Activated CD4-positive, alpha-beta T cell treated with anti-CD3 and anti-CD28 coated beads, Interleukin-2, amount 50 U/mL, for 16 hours (primary cell): ENCODE data around the gene NEBL.
"Not testable (repeated sequence)": the region's sequence is repeated elsewhere in the genome, so short reads cannot be mapped to it uniquely, and the experiment has no call there.

ENCODE experiments used
- DNase-seq: peaks from one replicate; pipeline ENCODE4 v3.0.0-alpha.2; 2020

Gene NEBL

GRCh38 chr10:20897146-20897825 is at the start of gene NEBL:
Gene NEBL, minus strand, starts transcription at chr10:20897311. Its CDS starts 106 bp downstream, at chr10:20897205.
- no peak for DNase-seq

DNA sequence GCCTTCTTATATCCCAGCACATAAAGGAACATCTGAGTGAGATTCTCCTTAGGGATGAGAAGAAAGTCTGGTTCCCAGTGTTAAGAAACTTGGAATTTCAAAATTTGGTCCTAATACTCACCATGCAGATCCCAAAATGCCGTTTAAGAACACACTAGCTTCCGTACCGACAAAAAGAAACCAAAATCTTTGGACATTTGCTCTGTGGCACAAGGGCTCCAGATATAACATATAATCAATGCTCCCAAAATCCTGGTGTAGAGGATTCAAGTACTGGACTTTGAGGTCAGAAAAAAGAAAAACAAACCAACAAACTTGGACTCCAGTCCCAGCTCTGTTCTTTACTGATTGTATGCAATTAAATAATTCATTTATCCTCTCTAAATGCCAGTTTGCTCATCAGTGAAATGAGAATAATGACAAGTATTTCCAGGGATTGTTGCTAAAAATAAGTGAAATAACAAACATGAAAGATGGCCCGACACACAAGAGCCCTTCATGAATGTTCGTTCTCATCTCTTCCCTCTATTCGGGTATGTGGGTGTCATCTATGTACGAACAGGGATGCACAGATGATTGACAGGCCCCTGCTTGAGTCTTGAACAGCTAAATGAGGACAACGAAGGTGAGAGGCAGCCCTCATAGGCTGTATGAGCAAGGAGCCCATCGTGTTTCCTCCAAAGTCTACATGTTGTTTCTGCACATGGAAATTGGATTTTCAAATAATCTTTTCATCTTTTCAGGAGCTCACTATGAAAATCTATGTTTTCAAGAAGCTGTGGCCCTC is 48.6 kb upstream of the NEBL start:
- no peak for DNase-seq

GRCh38 chr10:20944789-20945502 is 47.8 kb upstream of the NEBL start:
- no peak for DNase-seq

DNA sequence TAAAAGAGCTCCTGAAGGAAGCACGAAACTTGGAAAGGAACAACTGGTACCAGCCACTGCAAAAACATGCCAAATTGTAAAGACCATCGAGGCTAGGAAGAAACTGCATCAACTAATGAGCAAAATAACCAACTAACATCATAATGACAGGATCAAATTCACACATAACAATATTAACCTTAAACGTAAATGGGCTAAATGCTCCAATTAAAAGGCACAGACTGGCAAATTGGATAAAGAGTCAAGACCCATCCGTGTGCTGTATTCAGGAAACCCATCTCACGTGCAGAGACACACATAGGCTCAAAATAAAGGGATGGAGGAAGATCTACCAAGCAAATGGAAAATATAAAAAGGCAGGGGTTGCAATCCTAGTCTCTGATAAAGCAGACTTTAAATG is 42.3 kb upstream of the NEBL start:
- not testable (repeated sequence) for DNase-seq

- no peak for DNase-seq
These were observed 39.3 kb upstream of the NEBL start for GRCh38 chr10:20936396-20936795.

DNA sequence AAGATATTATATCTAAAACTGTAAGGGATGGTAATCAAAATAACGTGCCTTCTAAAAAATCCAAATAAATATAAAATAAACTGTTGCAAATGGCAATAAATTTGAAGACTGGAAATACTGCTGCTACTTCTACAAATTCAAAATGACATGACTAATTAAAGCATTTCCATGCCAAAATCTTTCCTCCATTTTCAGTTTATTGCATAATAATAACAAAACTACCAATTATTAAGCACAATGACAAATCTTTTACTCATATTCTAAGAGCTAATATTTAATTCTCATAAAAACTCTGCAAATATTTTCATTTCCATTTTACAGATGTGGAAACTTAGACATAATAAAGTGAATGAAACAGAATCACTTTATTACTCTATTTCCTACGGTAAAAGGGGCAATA is 38.8 kb upstream of the NEBL start:
- DNase-seq, result no peak

DNA sequence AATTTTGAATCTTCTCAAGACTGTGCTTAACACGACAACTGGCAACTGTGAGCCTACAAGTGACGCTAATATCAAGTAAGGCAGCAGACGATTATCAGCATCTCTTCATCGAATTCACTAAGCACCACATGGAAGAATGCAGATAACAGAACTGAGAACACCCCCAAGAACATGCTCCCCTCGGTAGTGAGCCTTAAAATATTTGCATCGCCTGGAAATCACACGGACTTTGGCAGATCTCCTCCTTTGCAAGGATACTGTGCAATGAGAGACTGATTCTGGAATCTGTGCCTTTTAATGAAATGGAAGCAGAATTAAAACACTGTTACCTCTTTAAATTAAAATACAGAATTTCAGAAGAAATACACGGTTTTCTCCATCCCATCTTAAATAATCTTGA is 38.2 kb upstream of the NEBL start:
- DNase-seq, result no peak

DNA sequence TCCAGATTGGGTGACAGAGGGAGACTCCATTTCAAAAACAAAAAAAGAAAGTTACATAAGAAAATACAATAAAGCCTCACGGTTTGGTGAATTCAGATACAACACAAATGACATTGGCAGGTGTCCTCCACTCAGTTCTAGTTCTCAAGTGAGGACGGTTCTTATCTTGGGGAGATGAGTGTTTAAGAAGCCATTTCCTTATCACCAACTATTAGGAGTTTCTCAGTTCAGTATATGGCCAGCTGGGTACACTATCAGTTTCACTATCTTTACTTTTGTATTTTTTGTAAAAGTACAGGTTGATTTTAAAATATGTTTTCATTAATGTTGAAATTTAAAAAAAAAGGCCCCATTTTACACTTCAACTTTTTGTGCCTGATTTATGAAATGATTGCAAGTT is 36.6 kb upstream of the NEBL start:
- no peak for DNase-seq

GRCh38 chr10:20932606-20933126 is 35.6 kb upstream of the NEBL start:
- no peak for DNase-seq

- DNase-seq, result no peak
These were observed 34.2 kb upstream of the NEBL start for GRCh38 chr10:20931156-20931795.

GRCh38 chr10:20927456-20927855 is 30.3 kb upstream of the NEBL start:
- DNase-seq, result no peak

DNA sequence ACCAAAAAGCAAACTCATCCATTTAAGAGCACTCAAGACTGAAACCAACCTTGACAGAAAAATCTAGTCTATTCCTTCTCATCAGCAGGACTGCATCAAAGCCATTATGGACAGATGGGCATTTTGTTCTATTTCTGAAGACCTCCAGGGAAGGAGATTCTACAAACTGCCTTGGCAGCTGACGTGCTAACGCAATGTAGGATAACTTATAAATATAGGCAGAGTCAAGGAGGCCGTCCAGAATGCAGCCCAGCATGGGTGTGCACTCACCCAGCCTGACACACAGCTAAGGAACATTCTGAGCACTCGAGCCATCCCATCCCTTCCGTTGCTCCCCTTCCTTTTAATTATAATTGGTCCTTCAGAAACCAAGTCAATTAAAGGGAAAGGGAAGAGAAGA is 25.3 kb upstream of the NEBL start:
- no peak for DNase-seq

DNA sequence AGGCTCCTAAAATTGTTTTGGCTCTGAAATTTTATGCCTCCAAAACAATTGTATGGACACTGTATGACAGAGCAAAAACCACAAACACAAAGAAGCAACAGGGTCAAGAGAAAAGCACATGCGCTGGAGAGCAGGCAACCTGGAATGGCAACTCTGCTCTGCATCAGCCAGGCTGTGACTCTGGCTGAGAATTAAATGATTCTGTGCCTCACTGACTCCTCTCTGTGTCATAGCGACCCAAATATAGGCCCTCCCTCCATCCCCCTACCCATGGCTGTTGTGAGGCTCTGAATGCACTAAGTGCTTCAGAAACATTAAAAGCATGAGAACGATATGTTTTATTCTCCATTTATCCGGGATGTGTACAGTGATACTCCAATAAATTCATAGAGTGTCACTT is 24.9 kb upstream of the NEBL start:
- no peak for DNase-seq

- no peak for DNase-seq
These were observed 22.9 kb upstream of the NEBL start for GRCh38 chr10:20920061-20920460.

GRCh38 chr10:20919481-20919880 is 22.4 kb upstream of the NEBL start:
- no peak for DNase-seq

GRCh38 chr10:20916976-20917375 is 19.9 kb upstream of the NEBL start:
- DNase-seq, result no peak

- DNase-seq, result no peak
These were observed 15.9 kb upstream of the NEBL start for GRCh38 chr10:20912969-20913368.

- DNase-seq, result no peak
These were observed 14.5 kb upstream of the NEBL start for GRCh38 chr10:20911626-20912025.

DNA sequence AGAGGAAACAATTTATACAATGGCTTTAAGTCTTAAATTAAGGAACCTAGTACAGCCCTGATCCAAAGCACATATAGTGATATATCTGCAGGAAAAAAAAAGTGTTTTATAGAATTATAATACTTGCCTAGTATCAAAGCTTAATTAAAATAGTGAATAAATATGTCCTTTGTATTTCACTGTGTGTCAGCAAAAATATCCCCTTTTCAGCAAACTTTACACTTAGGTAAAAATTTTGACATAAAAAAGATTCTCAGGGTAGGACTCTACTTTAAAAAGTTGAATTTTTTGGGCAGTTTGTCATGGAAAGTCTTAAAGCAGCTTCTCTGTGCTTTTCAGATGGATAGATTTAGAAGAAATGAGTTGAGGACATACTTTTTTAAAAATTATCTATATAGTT is 12.7 kb upstream of the NEBL start:
- DNase-seq, result no peak

DNA sequence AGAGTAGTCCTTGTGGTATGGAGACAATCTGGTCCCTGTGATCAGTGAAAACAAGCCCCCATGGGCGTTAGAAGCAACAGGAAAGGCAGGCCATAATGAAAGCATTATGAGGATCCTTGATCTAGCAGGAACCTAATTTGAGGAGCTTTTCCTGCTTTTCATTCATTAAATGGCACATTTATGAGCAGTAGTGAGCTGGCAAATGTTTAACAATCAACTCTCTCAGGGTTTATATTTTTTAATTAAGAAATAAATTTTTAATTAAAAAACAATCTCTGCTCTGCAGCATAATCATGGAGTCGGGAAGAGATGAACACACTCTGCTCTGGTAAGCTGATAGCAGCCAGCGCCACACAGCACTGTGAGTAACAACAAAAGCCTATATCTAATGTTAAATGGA is 11.3 kb upstream of the NEBL start:
- DNase-seq, result no peak

DNA sequence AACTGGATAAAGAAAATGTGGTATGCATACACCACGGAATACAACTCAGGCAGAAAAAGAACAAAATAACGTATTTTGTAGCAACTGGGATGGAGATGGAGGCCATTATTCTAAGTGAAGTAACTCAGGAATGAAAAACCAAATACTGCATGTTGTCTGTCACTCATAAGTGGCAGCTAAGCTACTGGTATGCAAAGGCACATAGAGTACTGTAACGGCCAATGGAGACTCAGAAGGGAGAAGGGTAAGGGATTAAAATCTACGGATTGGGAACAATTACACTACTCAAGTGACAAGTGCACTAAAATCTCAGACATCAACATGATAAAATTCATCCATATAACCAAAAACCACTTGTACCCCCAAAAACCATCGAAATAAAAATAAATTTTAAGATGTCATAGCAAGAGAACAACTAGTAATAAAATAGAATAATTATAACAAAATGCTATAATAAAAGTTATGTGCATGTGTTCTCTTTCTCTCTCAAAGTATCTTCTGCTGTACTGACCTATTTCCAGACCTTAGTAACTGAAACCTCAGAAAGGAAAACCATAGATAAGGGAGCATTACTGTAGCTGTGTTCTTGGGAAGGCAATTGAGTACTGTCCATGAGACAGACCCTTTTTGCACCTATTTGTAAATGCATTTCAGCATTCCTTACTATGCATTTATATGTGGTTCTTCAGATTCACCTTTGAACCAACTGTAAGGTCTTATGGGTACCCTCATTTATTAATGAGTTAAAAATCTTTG is 6.7 kb upstream of the NEBL start:
- no peak for DNase-seq

- DNase-seq, result no peak
These were observed 4.0 kb upstream of the NEBL start for GRCh38 chr10:20901110-20901509.
